ENCODE data around the gene CDH1. TPM values are rescaled to one million over a fixed set of nuclear protein-coding genes. Genes with fewer than 3 reads are reported as not detected.

The CDH1 gene
- total RNA-seq, 1 donor from 2014 or later: not detected

DNA sequence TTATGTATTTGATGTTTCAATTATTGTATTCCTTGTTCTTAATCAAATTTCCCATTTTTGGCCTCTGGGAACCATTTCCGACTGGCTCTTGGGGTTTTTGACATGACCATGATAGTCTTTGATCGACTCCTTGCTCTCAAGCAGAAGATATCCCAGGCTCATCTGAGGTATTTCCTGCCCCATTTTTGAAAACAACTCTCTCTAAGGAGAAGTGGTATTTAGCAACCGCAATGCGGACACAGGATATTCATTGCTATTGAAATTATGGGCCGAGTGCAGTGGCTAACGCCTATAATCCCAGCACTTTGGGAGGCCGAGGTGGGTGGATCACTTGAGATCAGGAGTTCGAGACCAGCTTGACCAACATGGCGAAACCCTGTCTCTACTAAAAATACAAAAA is 111.7 kb downstream of the CDH1 start:
- no peaks in the 10 kb centered on the region for H3K9me3 Mint-ChIP-seq (ENCODE audit: unreplicated experiment)
- no peaks in the 10 kb centered on the region for H3K27me3 Mint-ChIP-seq (ENCODE audit: unreplicated experiment)
- no peaks in the 10 kb centered on the region for H3K36me3 Mint-ChIP-seq (ENCODE audit: unreplicated experiment)
- TF ChIP-seq, protein P1, sequence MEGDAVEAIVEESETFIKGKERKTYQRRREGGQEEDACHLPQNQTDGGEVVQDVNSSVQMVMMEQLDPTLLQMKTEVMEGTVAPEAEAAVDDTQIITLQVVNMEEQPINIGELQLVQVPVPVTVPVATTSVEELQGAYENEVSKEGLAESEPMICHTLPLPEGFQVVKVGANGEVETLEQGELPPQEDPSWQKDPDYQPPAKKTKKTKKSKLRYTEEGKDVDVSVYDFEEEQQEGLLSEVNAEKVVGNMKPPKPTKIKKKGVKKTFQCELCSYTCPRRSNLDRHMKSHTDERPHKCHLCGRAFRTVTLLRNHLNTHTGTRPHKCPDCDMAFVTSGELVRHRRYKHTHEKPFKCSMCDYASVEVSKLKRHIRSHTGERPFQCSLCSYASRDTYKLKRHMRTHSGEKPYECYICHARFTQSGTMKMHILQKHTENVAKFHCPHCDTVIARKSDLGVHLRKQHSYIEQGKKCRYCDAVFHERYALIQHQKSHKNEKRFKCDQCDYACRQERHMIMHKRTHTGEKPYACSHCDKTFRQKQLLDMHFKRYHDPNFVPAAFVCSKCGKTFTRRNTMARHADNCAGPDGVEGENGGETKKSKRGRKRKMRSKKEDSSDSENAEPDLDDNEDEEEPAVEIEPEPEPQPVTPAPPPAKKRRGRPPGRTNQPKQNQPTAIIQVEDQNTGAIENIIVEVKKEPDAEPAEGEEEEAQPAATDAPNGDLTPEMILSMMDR (IDR thresholded peaks at IDR 0.05): no peak
- H3K4me1 Mint-ChIP-seq (ENCODE audit: unreplicated experiment): peaks cover 13% of the 10 kb centered on the region
- no peak for DNase-seq (ENCODE audit: extremely low spot score, unreplicated experiment)
- no peak overlapping the region for H3K27ac Mint-ChIP-seq (ENCODE audit: unreplicated experiment)
- H3K4me3 Mint-ChIP-seq (ENCODE audit: unreplicated experiment): no peak overlapping the region

DNA sequence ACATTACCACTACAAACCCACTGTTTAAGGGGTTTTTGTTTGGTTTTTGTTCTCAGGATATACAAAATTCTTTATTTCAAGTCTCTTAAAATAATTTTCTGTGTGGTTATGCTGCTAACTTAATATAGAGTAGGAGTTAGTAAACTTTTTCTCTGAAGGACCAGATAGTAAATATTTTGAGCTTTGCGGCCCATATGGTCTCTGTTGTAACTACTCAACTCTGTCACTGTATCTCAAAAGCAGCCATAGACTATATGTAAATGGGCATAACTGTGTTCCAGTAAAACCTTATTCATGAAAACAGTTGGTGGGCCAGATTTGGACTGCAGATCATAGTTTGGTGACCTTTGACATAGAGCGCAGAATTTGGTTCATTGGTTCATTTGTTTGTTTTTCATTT is 113.4 kb downstream of the CDH1 start:
- no peaks in the 10 kb centered on the region for H3K36me3 Mint-ChIP-seq (ENCODE audit: unreplicated experiment)
- H3K9me3 Mint-ChIP-seq (ENCODE audit: unreplicated experiment): no peaks in the 10 kb centered on the region
- H3K27ac Mint-ChIP-seq (ENCODE audit: unreplicated experiment): no peak overlapping the region
- H3K27me3 Mint-ChIP-seq (ENCODE audit: unreplicated experiment): no peaks in the 10 kb centered on the region
- DNase-seq (ENCODE audit: extremely low spot score, unreplicated experiment): no peak
- no peak overlapping the region for H3K4me3 Mint-ChIP-seq (ENCODE audit: unreplicated experiment)
- TF ChIP-seq, protein P1 (IDR thresholded peaks at IDR 0.05): no peak
- H3K4me1 Mint-ChIP-seq (ENCODE audit: unreplicated experiment): peaks cover 5% of the 10 kb centered on the region

DNA sequence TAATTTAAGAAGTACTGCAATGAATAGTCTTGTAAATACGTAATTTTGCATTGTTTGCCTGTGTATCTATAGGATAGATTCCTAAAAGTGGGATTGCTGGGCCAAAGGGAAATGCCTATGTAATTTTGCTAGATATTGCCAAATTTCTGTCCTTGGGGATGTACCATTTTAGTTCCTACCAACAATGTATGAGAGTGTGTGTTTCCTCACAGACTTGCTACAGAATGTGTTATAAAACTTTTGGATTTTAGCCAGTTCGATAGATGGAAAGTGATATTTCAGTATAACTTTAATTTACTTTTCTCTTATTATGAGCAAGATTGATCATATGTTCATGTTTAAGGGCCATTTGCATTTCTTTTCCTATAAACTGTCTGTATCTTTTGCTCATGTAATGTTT is 114.5 kb downstream of the CDH1 start:
- H3K27ac Mint-ChIP-seq (ENCODE audit: unreplicated experiment): no peak overlapping the region
- H3K9me3 Mint-ChIP-seq (ENCODE audit: unreplicated experiment): no peaks in the 10 kb centered on the region
- H3K4me3 Mint-ChIP-seq (ENCODE audit: unreplicated experiment): no peak overlapping the region
- DNase-seq (ENCODE audit: extremely low spot score, unreplicated experiment): no peak
- H3K27me3 Mint-ChIP-seq (ENCODE audit: unreplicated experiment): no peaks in the 10 kb centered on the region
- peaks cover 5% of the 10 kb centered on the region for H3K4me1 Mint-ChIP-seq (ENCODE audit: unreplicated experiment)
- no peaks in the 10 kb centered on the region for H3K36me3 Mint-ChIP-seq (ENCODE audit: unreplicated experiment)
- TF ChIP-seq, protein P1 (IDR thresholded peaks at IDR 0.05): no peak

DNA sequence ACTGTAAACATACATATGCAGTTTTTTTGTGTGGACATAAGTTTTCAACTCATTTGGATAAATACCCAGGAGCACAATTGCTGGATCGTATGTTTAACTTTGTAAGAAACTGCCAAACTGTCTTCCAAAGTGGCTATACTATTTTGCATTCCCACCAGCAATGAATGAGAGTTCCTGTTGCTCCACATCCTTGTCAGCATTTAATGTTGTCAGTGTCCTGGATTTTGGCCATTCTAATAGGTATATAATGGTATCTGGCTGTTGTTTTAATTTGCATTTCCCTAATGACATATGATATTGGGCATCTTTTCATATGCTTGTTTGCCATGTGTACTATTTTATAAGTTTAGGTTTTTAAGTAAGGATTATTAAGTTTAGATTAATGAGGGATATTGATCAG is 120.4 kb downstream of the CDH1 start:
- peaks cover 7% of the 10 kb centered on the region for H3K36me3 Mint-ChIP-seq (ENCODE audit: unreplicated experiment)
- H3K9me3 Mint-ChIP-seq (ENCODE audit: unreplicated experiment): no peaks in the 10 kb centered on the region
- DNase-seq (ENCODE audit: extremely low spot score, unreplicated experiment): no peak
- H3K4me1 Mint-ChIP-seq (ENCODE audit: unreplicated experiment): no peaks in the 10 kb centered on the region
- H3K27ac Mint-ChIP-seq (ENCODE audit: unreplicated experiment): no peak overlapping the region
- H3K27me3 Mint-ChIP-seq (ENCODE audit: unreplicated experiment): no peaks in the 10 kb centered on the region
- TF ChIP-seq, protein P1 (IDR thresholded peaks at IDR 0.05): no peak
- H3K4me3 Mint-ChIP-seq (ENCODE audit: unreplicated experiment): no peak overlapping the region

DNA sequence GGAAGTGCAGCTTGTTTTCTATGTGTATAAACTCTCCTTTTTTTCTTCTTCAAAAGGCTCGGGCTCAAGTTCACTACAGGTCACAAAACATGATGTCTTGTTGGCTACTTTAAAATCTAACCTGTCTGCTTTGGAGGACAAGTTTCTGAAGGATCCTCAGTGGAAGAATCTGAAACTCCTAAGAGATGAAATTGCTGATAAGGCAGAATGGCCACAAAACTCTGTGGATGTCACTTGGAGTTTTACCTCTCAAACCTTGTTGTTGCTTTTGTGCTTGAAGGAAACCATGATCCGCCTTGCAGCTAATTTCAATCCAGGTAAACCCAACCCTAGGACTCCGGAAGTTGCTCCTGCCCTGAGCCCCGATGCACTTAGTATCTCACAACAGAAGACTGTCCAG is 122.7 kb downstream of the CDH1 start:
- TF ChIP-seq, protein P1 (IDR thresholded peaks at IDR 0.05): no peak
- Mint-ChIP-seq H3K9me3 (ENCODE audit: unreplicated experiment) (no peaks in the 10 kb centered on the region), H3K27me3 (ENCODE audit: unreplicated experiment) (no peaks in the 10 kb centered on the region), H3K27ac (ENCODE audit: unreplicated experiment) (no peak overlapping the region), H3K36me3 (ENCODE audit: unreplicated experiment) (peaks cover 10% of the 10 kb centered on the region), H3K4me1 (ENCODE audit: unreplicated experiment) (no peaks in the 10 kb centered on the region), H3K4me3 (ENCODE audit: unreplicated experiment) (no peak overlapping the region)
- no peak for DNase-seq (ENCODE audit: extremely low spot score, unreplicated experiment)

Data from osteocyte (in vitro differentiated cells).